Vagina (tissue), 2 donors: ENCODE data around the gene FAM20B.

Experiments used
- POLR2A ChIP-seq, 2 donors: fragments of 450-650 bp; IDR thresholded peaks; one replicate each; pipeline ENCODE4 v1.6.1; 2017; ENCODE audit warnings: antibody characterized with exemption in 2 of 2, mild to moderate bottlenecking in 2 of 2, moderate library complexity in 2 of 2
- POLR2AphosphoS5 ChIP-seq, 2 donors: sonication (generic); formaldehyde crosslinking; IDR thresholded peaks; one replicate each; pipeline ENCODE4 v1.9.0; 2017; ENCODE audit warnings: antibody characterized with exemption in 2 of 2, mild to moderate bottlenecking in 2 of 2, low read depth in 1 of 2; ENCODE audit not compliant: insufficient read depth in 1 of 2
- TF ChIP-seq, protein P1 (sequence below), 3 experiments: fragments of 450-650 bp in 2 of 3; fragments of 200-600 bp in 1 of 3; sonication (generic) in 1 of 3; IDR thresholded peaks; one replicate each; pipeline ENCODE4 v1.5.1; 2017 to 2019; ENCODE audit warnings: antibody characterized with exemption in 3 of 3, mild to moderate bottlenecking in 2 of 3, moderate library complexity in 2 of 3

DNA sequence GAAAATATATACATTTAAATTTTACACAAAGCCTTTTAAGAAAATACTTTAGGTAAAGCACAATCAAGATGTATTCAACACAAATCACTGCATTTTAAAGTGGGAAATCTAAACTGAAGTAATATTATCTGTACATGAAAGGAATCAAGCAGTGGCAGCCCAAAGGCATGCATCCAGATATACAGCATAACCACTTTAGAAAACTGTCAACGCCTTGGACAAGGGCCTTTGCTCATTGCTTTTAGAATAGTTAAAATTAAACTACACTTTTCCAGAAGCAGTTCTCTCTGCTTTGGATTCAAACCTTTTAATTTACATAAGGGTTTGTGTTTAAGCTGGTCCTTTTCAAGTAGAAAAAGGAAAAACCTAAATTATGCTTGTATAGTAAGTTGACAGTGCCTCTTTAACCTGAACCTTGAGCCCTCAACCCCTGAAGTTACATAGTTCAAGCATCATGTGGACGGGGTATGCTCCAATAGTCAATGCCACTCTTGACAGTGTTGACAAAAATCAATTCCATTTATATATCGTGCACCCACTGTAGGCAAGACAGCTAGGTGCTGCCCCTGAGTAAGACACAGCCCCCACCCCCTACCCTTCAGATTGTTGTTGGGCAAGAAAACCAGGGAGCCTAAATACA is 79.0 kb downstream of the FAM20B start:
- TF ChIP-seq, protein P1, sequence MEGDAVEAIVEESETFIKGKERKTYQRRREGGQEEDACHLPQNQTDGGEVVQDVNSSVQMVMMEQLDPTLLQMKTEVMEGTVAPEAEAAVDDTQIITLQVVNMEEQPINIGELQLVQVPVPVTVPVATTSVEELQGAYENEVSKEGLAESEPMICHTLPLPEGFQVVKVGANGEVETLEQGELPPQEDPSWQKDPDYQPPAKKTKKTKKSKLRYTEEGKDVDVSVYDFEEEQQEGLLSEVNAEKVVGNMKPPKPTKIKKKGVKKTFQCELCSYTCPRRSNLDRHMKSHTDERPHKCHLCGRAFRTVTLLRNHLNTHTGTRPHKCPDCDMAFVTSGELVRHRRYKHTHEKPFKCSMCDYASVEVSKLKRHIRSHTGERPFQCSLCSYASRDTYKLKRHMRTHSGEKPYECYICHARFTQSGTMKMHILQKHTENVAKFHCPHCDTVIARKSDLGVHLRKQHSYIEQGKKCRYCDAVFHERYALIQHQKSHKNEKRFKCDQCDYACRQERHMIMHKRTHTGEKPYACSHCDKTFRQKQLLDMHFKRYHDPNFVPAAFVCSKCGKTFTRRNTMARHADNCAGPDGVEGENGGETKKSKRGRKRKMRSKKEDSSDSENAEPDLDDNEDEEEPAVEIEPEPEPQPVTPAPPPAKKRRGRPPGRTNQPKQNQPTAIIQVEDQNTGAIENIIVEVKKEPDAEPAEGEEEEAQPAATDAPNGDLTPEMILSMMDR (IDR thresholded peaks at IDR 0.05), result no peak
- TF ChIP-seq POLR2A (IDR thresholded peaks at IDR 0.05) (no peak), POLR2AphosphoS5 (IDR thresholded peaks at IDR 0.05; ENCODE audit: insufficient read depth in 1 of 2, low read depth in 1 of 2) (no peak)
